ENCODE data around the gene RAB3A.

The RAB3A gene

GRCh38 chr19:18147396-18147795 lies 56.4 kb downstream of the RAB3A start:
- no peak for DNase-seq
